A673 (cell line): ENCODE measurements around the gene SSR1. TPM values are rescaled to one million over a fixed set of nuclear protein-coding genes. Genes with fewer than 3 reads are reported as not detected.

Experiments
- BruUV-seq: library from RNA; stranded (reverse); fragments of 400-500 nt; replicated peaks from 2 replicates; lab custom pipeline; 2021; lab: Mats Ljungman, UMichigan
- CTCF ChIA-PET: fragments of 300-600 bp; sonication (Branson Sonifier 250); formaldehyde crosslinking; loops from one replicate; lab custom pipeline; 2022; ENCODE audit warnings: antibody characterized with exemption; lab: Charles Lee
- POLR2A ChIA-PET: fragments of 300-600 bp; sonication (Branson Sonifier 250); formaldehyde crosslinking; loops from one replicate; lab custom pipeline; 2022; ENCODE audit warnings: antibody characterized with exemption; ENCODE audit not compliant: low non-redundant PET; lab: Charles Lee
- DNase-seq: peaks from one replicate; pipeline ENCODE4 v3.0.0-alpha.2; 2015; ENCODE audit warnings: low spot score
- H3K27ac ChIP-seq: fragments of 200-600 bp; sonication (generic); 2 replicates; pipeline ENCODE4 v1.5.1; 2016; ENCODE audit warnings: mixed run types, low read depth, mild to moderate bottlenecking, mixed read lengths, antibody characterized with exemption, low read length; ENCODE audit not compliant: poor library complexity, severe bottlenecking
- H3K27me3 ChIP-seq: fragments of 200-600 bp; sonication (generic); replicated peaks from 2 replicates; pipeline ENCODE4 v1.6.1; 2017; ENCODE audit warnings: mixed run types, low read depth, mild to moderate bottlenecking, mixed read lengths, antibody characterized with exemption, low read length; ENCODE audit not compliant: insufficient read depth, poor library complexity
- H3K36me3 ChIP-seq: fragments of 200-600 bp; sonication (generic); 2 replicates; pipeline ENCODE4 v1.6.1; 2016; ENCODE audit warnings: mixed run types, mild to moderate bottlenecking, mixed read lengths, antibody characterized with exemption, low read length; ENCODE audit not compliant: insufficient read depth, poor library complexity, severe bottlenecking
- H3K4me1 ChIP-seq: fragments of 200-600 bp; sonication (generic); 2 replicates; pipeline ENCODE4 v1.6.1; 2017; ENCODE audit warnings: mixed run types, mild to moderate bottlenecking, mixed read lengths, antibody characterized with exemption, low read length; ENCODE audit not compliant: insufficient read depth, poor library complexity, severe bottlenecking
- H3K4me3 ChIP-seq: fragments of 200-600 bp; sonication (generic); 2 replicates; pipeline ENCODE4 v1.5.1; 2016; ENCODE audit warnings: low read depth, mixed run types, mild to moderate bottlenecking, mixed read lengths, low read length; ENCODE audit not compliant: poor library complexity, severe bottlenecking
- H3K9me3 ChIP-seq: fragments of 200-600 bp; sonication (generic); 2 replicates; pipeline ENCODE4 v1.6.1; 2016; ENCODE audit warnings: mixed run types, low read depth, mild to moderate bottlenecking, mixed read lengths, antibody characterized with exemption, low read length; ENCODE audit not compliant: poor library complexity, severe bottlenecking
- EZH2 ChIP-seq: fragments of 200-600 bp; sonication (generic); IDR thresholded peaks from 2 replicates; pipeline ENCODE4 v1.6.1; 2017; ENCODE audit warnings: borderline replicate concordance, low read depth, mild to moderate bottlenecking, mixed read lengths, antibody characterized with exemption, low read length; ENCODE audit not compliant: poor library complexity, severe bottlenecking
- intact Hi-C: fragments of 100-400 bp; cut with micrococcal nuclease; formaldehyde crosslinking; loops from one replicate; pipeline ENCODE4 v1.10.0; 2022; ENCODE audit not compliant: unreplicated experiment
- total RNA-seq: library from RNA; stranded (reverse); gene quantifications from 2 replicates; pipeline ENCODE4 v1.2.3, GENCODE V29; 2021
- TF ChIP-seq, protein P1 (sequence below): fragments of 300-800, 200-600 bp; sonication (generic); conservative IDR thresholded peaks from 2 replicates; pipeline ENCODE4 v1.5.1; 2017; ENCODE audit warnings: low read depth, mild to moderate bottlenecking, antibody characterized with exemption, low read length, moderate library complexity, mixed read lengths

Gene SSR1
- total RNA-seq, 1 experiment from 2014 or later: 161 TPM

DNA sequence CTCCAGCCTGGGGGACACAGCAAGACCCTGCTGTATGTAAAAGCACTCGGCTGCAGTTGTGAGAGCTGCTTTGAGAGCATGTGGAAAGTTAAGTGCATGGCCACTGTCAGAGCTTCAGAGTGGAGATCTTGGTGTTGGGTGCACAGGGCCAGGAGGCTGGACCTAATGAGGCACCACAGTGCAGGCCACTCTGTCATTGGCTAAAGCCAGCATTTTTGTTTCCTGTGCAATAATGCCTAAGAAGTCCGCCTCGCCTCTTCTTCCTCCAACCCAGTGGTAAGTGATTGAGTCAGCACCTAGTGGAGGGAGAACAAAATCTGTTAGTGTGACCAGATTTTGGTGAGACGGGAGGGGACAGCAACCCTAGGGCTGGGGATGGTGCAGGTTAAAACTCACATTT is 60.6 kb downstream of the SSR1 start:
- Histone ChIP-seq H3K9me3 (peaks cover 6% of the 10 kb centered on the region), H3K4me3 (no peak overlapping the region), H3K36me3 (peaks cover 47% of the 10 kb centered on the region), H3K27ac (no peak overlapping the region), H3K27me3 (no peaks in the 10 kb centered on the region), H3K4me1 (no peaks in the 10 kb centered on the region)
- ChIA-PET CTCF (no interaction called here), POLR2A (no interaction called here)
- BruUV-seq: no TSS peak
- DNase-seq: no peak
- no peak for TF ChIP-seq EZH2
- TF ChIP-seq, protein P1, sequence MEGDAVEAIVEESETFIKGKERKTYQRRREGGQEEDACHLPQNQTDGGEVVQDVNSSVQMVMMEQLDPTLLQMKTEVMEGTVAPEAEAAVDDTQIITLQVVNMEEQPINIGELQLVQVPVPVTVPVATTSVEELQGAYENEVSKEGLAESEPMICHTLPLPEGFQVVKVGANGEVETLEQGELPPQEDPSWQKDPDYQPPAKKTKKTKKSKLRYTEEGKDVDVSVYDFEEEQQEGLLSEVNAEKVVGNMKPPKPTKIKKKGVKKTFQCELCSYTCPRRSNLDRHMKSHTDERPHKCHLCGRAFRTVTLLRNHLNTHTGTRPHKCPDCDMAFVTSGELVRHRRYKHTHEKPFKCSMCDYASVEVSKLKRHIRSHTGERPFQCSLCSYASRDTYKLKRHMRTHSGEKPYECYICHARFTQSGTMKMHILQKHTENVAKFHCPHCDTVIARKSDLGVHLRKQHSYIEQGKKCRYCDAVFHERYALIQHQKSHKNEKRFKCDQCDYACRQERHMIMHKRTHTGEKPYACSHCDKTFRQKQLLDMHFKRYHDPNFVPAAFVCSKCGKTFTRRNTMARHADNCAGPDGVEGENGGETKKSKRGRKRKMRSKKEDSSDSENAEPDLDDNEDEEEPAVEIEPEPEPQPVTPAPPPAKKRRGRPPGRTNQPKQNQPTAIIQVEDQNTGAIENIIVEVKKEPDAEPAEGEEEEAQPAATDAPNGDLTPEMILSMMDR: no peak
- intact Hi-C loops: no loop called here

DNA sequence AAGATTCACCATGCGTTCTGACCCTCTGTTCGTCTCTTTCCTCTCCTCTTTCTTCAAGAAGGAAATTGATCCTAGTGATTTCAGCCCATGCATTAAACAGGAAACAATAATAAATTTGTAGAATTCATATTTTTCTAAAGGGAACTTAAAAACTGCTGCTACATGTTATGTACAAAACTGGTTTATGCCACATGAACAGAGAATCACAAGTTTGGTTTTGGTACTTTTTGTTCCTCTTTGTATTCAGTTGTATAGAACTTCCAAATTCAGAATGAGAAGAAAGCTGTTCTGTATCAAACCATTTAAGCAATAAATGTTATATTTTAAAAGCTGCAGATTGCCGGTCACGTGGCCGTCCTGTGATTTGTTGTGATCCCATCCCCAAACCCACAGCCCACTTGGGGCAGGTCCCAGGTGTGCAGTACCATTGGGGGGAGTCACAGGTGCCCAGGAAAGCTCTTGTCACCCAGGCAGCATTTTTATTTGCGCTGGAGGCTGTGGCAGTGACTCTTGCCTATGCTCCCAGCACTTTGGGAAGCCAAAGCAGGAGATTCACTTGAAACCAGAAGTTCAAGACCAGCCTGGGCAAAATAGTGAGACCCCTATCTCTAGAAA is 61.2 kb downstream of the SSR1 start:
- Histone ChIP-seq H3K9me3 (peaks cover 6% of the 10 kb centered on the region), H3K4me3 (no peak overlapping the region), H3K36me3 (peaks cover 53% of the 10 kb centered on the region), H3K4me1 (no peaks in the 10 kb centered on the region), H3K27ac (peak overlapping the region; percentile 25), H3K27me3 (no peaks in the 10 kb centered on the region)
- TF ChIP-seq, protein P1: no peak
- TF ChIP-seq EZH2: no peak
- ChIA-PET POLR2A (no interaction called here), CTCF (no interaction called here)
- no TSS peak for BruUV-seq
- intact Hi-C loops: no loop called here
- DNase-seq: no peak

DNA sequence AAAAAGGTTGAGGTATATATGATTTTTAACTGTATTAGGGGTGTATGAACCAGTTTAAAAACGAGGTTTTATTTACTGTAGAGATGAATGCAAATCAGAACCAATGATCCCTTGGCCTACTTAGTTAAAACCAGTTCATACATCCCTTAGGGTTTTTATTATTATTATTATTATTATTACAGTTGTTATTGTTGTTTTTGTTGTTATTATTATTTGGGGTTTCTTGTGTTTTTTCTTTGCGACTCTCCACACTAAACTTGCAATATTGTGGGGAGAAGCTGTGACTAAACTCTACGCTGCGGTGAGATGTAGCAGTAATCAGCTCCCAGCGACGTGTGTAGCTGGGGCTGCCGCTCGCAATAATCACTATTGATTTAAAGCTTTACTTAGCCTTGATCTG is 62.2 kb downstream of the SSR1 start:
- intact Hi-C loops: no loop called here
- Histone ChIP-seq H3K4me1 (no peaks in the 10 kb centered on the region), H3K27me3 (no peaks in the 10 kb centered on the region), H3K9me3 (peaks cover 4% of the 10 kb centered on the region), H3K4me3 (no peak overlapping the region), H3K27ac (no peak overlapping the region), H3K36me3 (peaks cover 63% of the 10 kb centered on the region)
- CTCF ChIA-PET: no interaction called here
- TF ChIP-seq, protein P1: no peak
- no peak for TF ChIP-seq EZH2
- DNase-seq: no peak
- BruUV-seq: no TSS peak
- POLR2A ChIA-PET: no interaction called here
